ENCODE results near the gene PCCB. TPM values are rescaled to one million over a fixed set of nuclear protein-coding genes. Genes with fewer than 3 reads are reported as not detected.

The PCCB gene
- total RNA-seq, 1 donor, result 14.9 TPM

GRCh38 chr3:136279092-136279491, 29.0 kb downstream of the PCCB start:
- Histone ChIP-seq H3K4me3 (ENCODE audit: low read length) (no peak overlapping the region), H3K27me3 (ENCODE audit: insufficient read depth, low read length) (no peaks in the 10 kb centered on the region), H3K9me3 (ENCODE audit: low read depth, low read length) (peaks cover 14% of the 10 kb centered on the region), H3K4me1 (ENCODE audit: insufficient read depth, low read length) (no peaks in the 10 kb centered on the region)

GRCh38 chr3:136280961-136281360, 30.8 kb downstream of the PCCB start:
- no peaks in the 10 kb centered on the region for H3K4me1 ChIP-seq (ENCODE audit: insufficient read depth, low read length)

GRCh38 chr3:136281966-136282520, 31.9 kb downstream of the PCCB start:
- Histone ChIP-seq H3K4me1 (ENCODE audit: insufficient read depth, low read length) (no peaks in the 10 kb centered on the region), H3K27me3 (ENCODE audit: insufficient read depth, low read length) (no peaks in the 10 kb centered on the region), H3K9me3 (ENCODE audit: low read depth, low read length) (peaks cover 14% of the 10 kb centered on the region), H3K4me3 (ENCODE audit: low read length) (no peak overlapping the region)

More at GRCh38 chr3:136280961-136281360, 30.8 kb downstream of the PCCB start:
- Histone ChIP-seq H3K4me3 (ENCODE audit: low read length) (no peak overlapping the region), H3K9me3 (ENCODE audit: low read depth, low read length) (peaks cover 14% of the 10 kb centered on the region), H3K27me3 (ENCODE audit: insufficient read depth, low read length) (no peaks in the 10 kb centered on the region)

- peaks cover 14% of the 10 kb centered on the region for H3K9me3 ChIP-seq (ENCODE audit: low read depth, low read length)
- no peaks in the 10 kb centered on the region for H3K27me3 ChIP-seq (ENCODE audit: insufficient read depth, low read length)
- H3K4me1 ChIP-seq (ENCODE audit: insufficient read depth, low read length), result no peaks in the 10 kb centered on the region
These were observed 33.5 kb downstream of the PCCB start for GRCh38 chr3:136283627-136284026.

GRCh38 chr3:136291302-136291701, 41.2 kb downstream of the PCCB start:
- H3K4me1 ChIP-seq (ENCODE audit: insufficient read depth, low read length), result no peaks in the 10 kb centered on the region
- no peaks in the 10 kb centered on the region for H3K27me3 ChIP-seq (ENCODE audit: insufficient read depth, low read length)
- H3K9me3 ChIP-seq (ENCODE audit: low read depth, low read length), result no peaks in the 10 kb centered on the region
- no peak overlapping the region for H3K4me3 ChIP-seq (ENCODE audit: low read length)

More at GRCh38 chr3:136283627-136284026, 33.5 kb downstream of the PCCB start:
- no peak overlapping the region for H3K4me3 ChIP-seq (ENCODE audit: low read length)

GRCh38 chr3:136292500-136292899, 42.4 kb downstream of the PCCB start:
- no peak overlapping the region for H3K4me3 ChIP-seq (ENCODE audit: low read length)
- no peaks in the 10 kb centered on the region for H3K4me1 ChIP-seq (ENCODE audit: insufficient read depth, low read length)
- H3K9me3 ChIP-seq (ENCODE audit: low read depth, low read length), result no peaks in the 10 kb centered on the region
- H3K27me3 ChIP-seq (ENCODE audit: insufficient read depth, low read length), result no peaks in the 10 kb centered on the region

GRCh38 chr3:136293279-136293678, 43.1 kb downstream of the PCCB start:
- Histone ChIP-seq H3K9me3 (ENCODE audit: low read depth, low read length) (no peaks in the 10 kb centered on the region), H3K27me3 (ENCODE audit: insufficient read depth, low read length) (no peaks in the 10 kb centered on the region), H3K4me3 (ENCODE audit: low read length) (no peak overlapping the region), H3K4me1 (ENCODE audit: insufficient read depth, low read length) (no peaks in the 10 kb centered on the region)

- Histone ChIP-seq H3K27me3 (ENCODE audit: insufficient read depth, low read length) (no peaks in the 10 kb centered on the region), H3K4me1 (ENCODE audit: insufficient read depth, low read length) (no peaks in the 10 kb centered on the region), H3K9me3 (ENCODE audit: low read depth, low read length) (no peaks in the 10 kb centered on the region), H3K4me3 (ENCODE audit: low read length) (no peak overlapping the region)
These were observed 44.0 kb downstream of the PCCB start for GRCh38 chr3:136294176-136294575.

GRCh38 chr3:136296960-136297359, 46.8 kb downstream of the PCCB start:
- no peaks in the 10 kb centered on the region for H3K9me3 ChIP-seq (ENCODE audit: low read depth, low read length)
- H3K4me1 ChIP-seq (ENCODE audit: insufficient read depth, low read length), result no peaks in the 10 kb centered on the region
- no peak overlapping the region for H3K4me3 ChIP-seq (ENCODE audit: low read length)
- H3K27me3 ChIP-seq (ENCODE audit: insufficient read depth, low read length), result no peaks in the 10 kb centered on the region

- Histone ChIP-seq H3K4me3 (ENCODE audit: low read length) (no peak overlapping the region), H3K27me3 (ENCODE audit: insufficient read depth, low read length) (no peaks in the 10 kb centered on the region), H3K9me3 (ENCODE audit: low read depth, low read length) (no peaks in the 10 kb centered on the region), H3K4me1 (ENCODE audit: insufficient read depth, low read length) (no peaks in the 10 kb centered on the region)
These were observed 47.7 kb downstream of the PCCB start for GRCh38 chr3:136297826-136298225.

GRCh38 chr3:136300444-136300843, 50.3 kb downstream of the PCCB start:
- no peaks in the 10 kb centered on the region for H3K9me3 ChIP-seq (ENCODE audit: low read depth, low read length)
- H3K27me3 ChIP-seq (ENCODE audit: insufficient read depth, low read length), result no peaks in the 10 kb centered on the region
- no peaks in the 10 kb centered on the region for H3K4me1 ChIP-seq (ENCODE audit: insufficient read depth, low read length)
- H3K4me3 ChIP-seq (ENCODE audit: low read length), result no peak overlapping the region

GRCh38 chr3:136305879-136306278, 55.7 kb downstream of the PCCB start:
- Histone ChIP-seq H3K4me3 (ENCODE audit: low read length) (no peak overlapping the region), H3K4me1 (ENCODE audit: insufficient read depth, low read length) (no peaks in the 10 kb centered on the region), H3K27me3 (ENCODE audit: insufficient read depth, low read length) (no peaks in the 10 kb centered on the region), H3K9me3 (ENCODE audit: low read depth, low read length) (peaks cover 6% of the 10 kb centered on the region)

- no peaks in the 10 kb centered on the region for H3K27me3 ChIP-seq (ENCODE audit: insufficient read depth, low read length)
- H3K4me1 ChIP-seq (ENCODE audit: insufficient read depth, low read length), result no peaks in the 10 kb centered on the region
- peaks cover 2% of the 10 kb centered on the region for H3K9me3 ChIP-seq (ENCODE audit: low read depth, low read length)
- H3K4me3 ChIP-seq (ENCODE audit: low read length), result no peak overlapping the region
These were observed 61.1 kb downstream of the PCCB start for GRCh38 chr3:136311261-136311660.

- Histone ChIP-seq H3K4me3 (ENCODE audit: low read length) (no peak overlapping the region), H3K27me3 (ENCODE audit: insufficient read depth, low read length) (no peaks in the 10 kb centered on the region), H3K4me1 (ENCODE audit: insufficient read depth, low read length) (no peaks in the 10 kb centered on the region), H3K9me3 (ENCODE audit: low read depth, low read length) (no peaks in the 10 kb centered on the region)
These were observed 61.8 kb downstream of the PCCB start for GRCh38 chr3:136311968-136312367.

- no peaks in the 10 kb centered on the region for H3K27me3 ChIP-seq (ENCODE audit: insufficient read depth, low read length)
- H3K4me1 ChIP-seq (ENCODE audit: insufficient read depth, low read length), result no peaks in the 10 kb centered on the region
- no peak overlapping the region for H3K4me3 ChIP-seq (ENCODE audit: low read length)
- H3K9me3 ChIP-seq (ENCODE audit: low read depth, low read length), result peaks cover 23% of the 10 kb centered on the region
These were observed 76.2 kb downstream of the PCCB start for GRCh38 chr3:136326316-136326715.

GRCh38 chr3:136327671-136328070, 77.5 kb downstream of the PCCB start:
- H3K9me3 ChIP-seq (ENCODE audit: low read depth, low read length), result peaks cover 9% of the 10 kb centered on the region
- no peaks in the 10 kb centered on the region for H3K27me3 ChIP-seq (ENCODE audit: insufficient read depth, low read length)
- no peaks in the 10 kb centered on the region for H3K4me1 ChIP-seq (ENCODE audit: insufficient read depth, low read length)
- H3K4me3 ChIP-seq (ENCODE audit: low read length), result no peak overlapping the region

Measured in mononuclear cell (primary cell).